IMR-90 (cell line): Measurements from ENCODE around the gene SYCE3. TPM values are rescaled to one million over a fixed set of nuclear protein-coding genes. Genes with fewer than 3 reads are reported as not detected.

Source experiments
- ATAC-seq: fragments of 200-7000 bp; cut with Tn5 transposase; 2 replicates; pipeline ENCODE4 v1.9.1; 2020; ENCODE audit warnings: low read depth, mild to moderate bottlenecking, moderate library complexity
- BruUV-seq: library from RNA; stranded (reverse); fragments of 400-500 nt; replicated peaks from 2 replicates; lab custom pipeline; 2021; lab: Mats Ljungman, UMichigan
- CTCF ChIA-PET: fragments of 300-600 bp; formaldehyde crosslinking; extraction: SDS; loops from one replicate; lab custom pipeline; 2021; ENCODE audit warnings: antibody characterized with exemption; lab: Yijun Ruan, JAX
- POLR2A ChIA-PET: fragments of 300-600 bp; sonication (Branson Sonifier 250); formaldehyde crosslinking; loops from one replicate; lab custom pipeline; 2022; ENCODE audit warnings: antibody characterized with exemption; ENCODE audit not compliant: unreplicated experiment; lab: Charles Lee
- DNase-seq: peaks from one replicate; pipeline ENCODE4 v3.0.0; 2013
- H2AFZ ChIP-seq: replicated peaks from 2 replicates; pipeline ENCODE3; 2013; ENCODE audit warnings: low read length, mild to moderate bottlenecking; ENCODE audit not compliant: poor library complexity
- H2AK5ac ChIP-seq: 2 replicates; pipeline ENCODE4 v1.6.1; 2013; ENCODE audit warnings: low read depth, low read length, inconsistent platforms
- H2AK9ac ChIP-seq: replicated peaks from 2 replicates; pipeline ENCODE3; 2013; ENCODE audit warnings: mild to moderate bottlenecking, low read depth, low read length, moderate library complexity; ENCODE audit not compliant: poor library complexity
- H2BK120ac ChIP-seq: 2 replicates; pipeline ENCODE4 v1.6.1; 2013; ENCODE audit warnings: low read depth, low read length, inconsistent platforms
- H2BK15ac ChIP-seq: 3 replicates; pipeline ENCODE4 v1.6.1; 2013; ENCODE audit warnings: low read depth, low read length, inconsistent platforms
- H2BK20ac ChIP-seq: 2 replicates; pipeline ENCODE4 v1.6.1; 2013; ENCODE audit warnings: low read depth, mild to moderate bottlenecking, inconsistent platforms, low read length, moderate library complexity
- H2BK5ac ChIP-seq: 2 replicates; pipeline ENCODE4 v1.6.1; 2013; ENCODE audit warnings: mild to moderate bottlenecking, low read depth, low read length, inconsistent platforms; ENCODE audit not compliant: poor library complexity, severe bottlenecking
- H3K14ac ChIP-seq: replicated peaks from 2 replicates; pipeline ENCODE4 v1.6.1; 2013; ENCODE audit warnings: low read depth, low read length, inconsistent platforms
- H3K18ac ChIP-seq: 2 replicates; pipeline ENCODE4 v1.6.1; 2013; ENCODE audit warnings: low read depth, low read length, control low read depth
- H3K23ac ChIP-seq: 2 replicates; pipeline ENCODE4 v1.6.1; 2013; ENCODE audit warnings: low read depth, low read length, inconsistent platforms
- H3K27ac ChIP-seq: 2 replicates; pipeline ENCODE4 v1.5.1; 2013; ENCODE audit warnings: mild to moderate bottlenecking, control low read depth, low read length; ENCODE audit not compliant: insufficient read depth
- H3K27me3 ChIP-seq: 2 replicates; pipeline ENCODE4 v1.6.1; 2013; ENCODE audit warnings: low read length; ENCODE audit not compliant: control insufficient read depth, insufficient read depth
- H3K36me3 ChIP-seq: 2 replicates; pipeline ENCODE4 v1.6.1; 2013; ENCODE audit warnings: low read length, mixed read lengths; ENCODE audit not compliant: control insufficient read depth, insufficient read depth
- H3K4ac ChIP-seq: 2 replicates; pipeline ENCODE4 v1.6.1; 2013; ENCODE audit warnings: low read depth, low read length, inconsistent platforms
- H3K4me1 ChIP-seq: 2 replicates; pipeline ENCODE4 v1.6.1; 2013; ENCODE audit warnings: low read length, mixed read lengths; ENCODE audit not compliant: control insufficient read depth, insufficient read depth
- H3K4me2 ChIP-seq: 2 replicates; pipeline ENCODE4 v1.6.1; 2013; ENCODE audit warnings: low read depth, mild to moderate bottlenecking, control low read depth, low read length, moderate library complexity
- H3K4me3 ChIP-seq: 2 replicates; pipeline ENCODE4 v1.5.1; 2013; ENCODE audit warnings: low read depth, mild to moderate bottlenecking, control low read depth, low read length, moderate library complexity; ENCODE audit not compliant: insufficient read depth
- H3K56ac ChIP-seq: 2 replicates; pipeline ENCODE4 v1.6.1; 2013; ENCODE audit warnings: low read length, inconsistent platforms; ENCODE audit not compliant: insufficient read depth; ENCODE audit errors: extremely low read depth
- H3K79me1 ChIP-seq, 2 experiments: 2 replicates each; pipeline ENCODE4 v1.6.1; 2013; ENCODE audit warnings: low read length in 2 of 2, inconsistent platforms in 1 of 2, low read depth in 1 of 2
- H3K9ac ChIP-seq: 2 replicates; pipeline ENCODE4 v1.6.1; 2013; ENCODE audit warnings: low read depth, low read length, control low read depth
- H3K9me1 ChIP-seq: 2 replicates; pipeline ENCODE4 v1.6.1; 2013; ENCODE audit warnings: low read length, inconsistent platforms; ENCODE audit not compliant: insufficient read depth
- H3K9me3 ChIP-seq: 2 replicates; pipeline ENCODE4 v1.6.1; 2013; ENCODE audit warnings: low read length; ENCODE audit not compliant: control insufficient read depth, insufficient read depth
- H4K20me1 ChIP-seq: 2 replicates; pipeline ENCODE4 v1.6.1; 2013; ENCODE audit warnings: low read length, inconsistent platforms; ENCODE audit not compliant: insufficient read depth
- H4K5ac ChIP-seq: 2 replicates; pipeline ENCODE4 v1.6.1; 2013; ENCODE audit warnings: mild to moderate bottlenecking, low read depth, low read length, control low read depth
- H4K8ac ChIP-seq, 2 experiments: 2 replicates each; pipeline ENCODE4 v1.6.1; 2013; ENCODE audit warnings: low read depth in 2 of 2, low read length in 2 of 2, control low read depth in 1 of 2, inconsistent platforms in 1 of 2
- H4K91ac ChIP-seq: 2 replicates; pipeline ENCODE4 v1.6.1; 2013; ENCODE audit warnings: low read depth, low read length, inconsistent platforms; ENCODE audit not compliant: insufficient read depth
- CEBPB ChIP-seq: IDR thresholded peaks from 2 replicates; pipeline ENCODE4 v1.6.1; 2012; ENCODE audit warnings: low read depth, low read length, improper control_type of control experiment
- CTCF ChIP-seq: conservative IDR thresholded peaks from 2 replicates; pipeline ENCODE4 v1.5.1; 2012; ENCODE audit warnings: mild to moderate bottlenecking, low read depth, low read length, improper control_type of control experiment
- WGBS, 2 experiments: methylation state at CpG; one replicate each; pipeline versions ENCODE4 v1.1.5 to v1.1.7; 2013; ENCODE audit warnings: missing lambda C conversion rate in 2 of 2; ENCODE audit not compliant: insufficient read length in 1 of 2; ENCODE audit errors: extremely low coverage in 2 of 2; 5-methylcytosine and 5-hydroxymethylcytosine counted together
- dilution Hi-C: fragments of 300-500 bp; cut with HindIII; formaldehyde crosslinking; loops from one replicate; pipeline ENCODE4 v1.14.3; 2018; ENCODE audit warnings: low sequenced_read_pairs; ENCODE audit not compliant: unreplicated experiment
- in situ Hi-C: fragments of 300-500 bp; cut with MboI; formaldehyde crosslinking; loops from 3 replicates; pipeline ENCODE4 v1.14.3; 2019; ENCODE audit warnings: low sequenced_read_pairs, inconsistent platforms, mixed read lengths
- intact Hi-C: fragments of 100-400 bp; cut with micrococcal nuclease; formaldehyde crosslinking; loops from 2 replicates; pipeline ENCODE4 v1.10.0; 2022
- polyA plus RNA-seq, 3 experiments: library from polyadenylated mRNA; depleted of rRNA; stranded (reverse); fragments of >200 nt; gene quantifications; 2 replicates each; pipeline ENCODE4 v1.2.3, GENCODE V29; 2012; ENCODE audit warnings: low replicate concordance in 1 of 3
- total RNA-seq: library from RNA; depleted of rRNA; stranded (reverse); fragments of >200 nt; gene quantifications from 2 replicates; pipeline ENCODE4 v1.2.3, GENCODE V29; 2012

The SYCE3 gene
- total and polyA plus RNA-seq, 2 of the 4 experiments (the other 2 are of a cell fraction): not detected

- no peak overlapping the region for H2BK20ac ChIP-seq
- H2BK15ac ChIP-seq: no peak overlapping the region
- H2AFZ ChIP-seq: no peak overlapping the region
- H4K8ac ChIP-seq: peak overlapping the region; percentile 68 to 84; a peak in 3 of 4 replicates
- H2BK5ac ChIP-seq: no peak overlapping the region
- POLR2A ChIA-PET: no interaction called here
- H3K56ac ChIP-seq: peak overlapping the region; percentile 35; the same call in 1 of the 2 replicates
- peak overlapping the region; percentile 80 for H3K4me3 ChIP-seq
- H3K27me3 ChIP-seq: no peaks in the 10 kb centered on the region
- no peak for DNase-seq
- H3K4me2 ChIP-seq: peak overlapping the region; percentile 94
- H3K4me1 ChIP-seq: peaks cover 17% of the 10 kb centered on the region
- H4K5ac ChIP-seq: peak overlapping the region; percentile 63
- dilution Hi-C loops (no loop called here), intact Hi-C loops (loop anchor here (5.0 kb wide), 1 partner anchor 54 kb away; the partner anchor contains the start of gene SCO2), in situ Hi-C loops (no loop called here)
- H3K36me3 ChIP-seq: peaks cover 4% of the 10 kb centered on the region; the same call in 1 of the 2 replicates
- 0 out of 2 replicates have a peak overlapping the region, but pooled peaks have one; percentile 5 for H4K91ac ChIP-seq
- TF ChIP-seq CTCF (no peak), CEBPB (peak; percentile 53)
- peak overlapping the region; percentile 81; the same call in 1 of the 2 replicates for H2AK5ac ChIP-seq
- H2AK9ac ChIP-seq: peak overlapping the region; percentile 93
- peaks cover 28% of the 10 kb centered on the region for H3K9me1 ChIP-seq
- WGBS, 2 experiments: 98% methylated on average over 7 of the region's 22 CpGs; no CpG with 5 or more reads in 1 of the 2 experiments
- H3K23ac ChIP-seq: peak overlapping the region; percentile 82
- H3K14ac ChIP-seq: peak overlapping the region; percentile 86; the same call in 1 of the 2 replicates
- BruUV-seq: no TSS peak
- no peaks in the 10 kb centered on the region; the same call in 1 of the 2 replicates for H4K20me1 ChIP-seq
- peaks cover 18 to 39% of the 10 kb centered on the region in 2 experiments for H3K79me1 ChIP-seq
- no peak for ATAC-seq
- H3K27ac ChIP-seq: no peak overlapping the region
- H2BK120ac ChIP-seq: no peak overlapping the region
- no peak overlapping the region for H3K18ac ChIP-seq
- H3K9ac ChIP-seq: peak overlapping the region; percentile 74
- peak overlapping the region; percentile 71; the same call in 1 of the 2 replicates for H3K4ac ChIP-seq
- H3K9me3 ChIP-seq: no peaks in the 10 kb centered on the region
- CTCF ChIA-PET: interaction anchor here (1.0 kb wide), 1 partner anchor 55 kb away, joined by 4 read pairs; no protein-coding TSS in a partner anchor
Measured at GRCh38 chr22:50581031-50581949, 18.6 kb upstream of the SYCE3 start.
